MCF 10A (cell line): ENCODE results near the gene ICE1. TPM values are rescaled to one million over a fixed set of nuclear protein-coding genes. Genes with fewer than 3 reads are reported as not detected.

Experiments
- BruUV-seq: library from RNA; stranded (reverse); fragments of 400-500 nt; replicated peaks from 2 replicates; lab custom pipeline; 2021; lab: Mats Ljungman, UMichigan
- CTCF ChIA-PET: fragments of 300-600 bp; sonication (Branson Sonifier 250); formaldehyde crosslinking; extraction: SDS; loops from one replicate; lab custom pipeline; 2021; ENCODE audit warnings: antibody characterized with exemption, inconsistent platforms; lab: Yijun Ruan, JAX
- POLR2A ChIA-PET: fragments of 300-600, 350-650 bp; sonication (Branson Sonifier 250); formaldehyde crosslinking; extraction: SDS; loops from one replicate; lab custom pipeline; 2020; ENCODE audit warnings: antibody characterized with exemption, inconsistent platforms; lab: Yijun Ruan, JAX
- DNase-seq: peaks from one replicate; pipeline ENCODE4 v3.0.0-alpha.2; 2018; ENCODE audit not compliant: unreplicated experiment
- H3K27ac Mint-ChIP-seq: one replicate; pipeline ENCODE4 v1.8.0; 2022; ENCODE audit warnings: mild to moderate bottlenecking, low read depth, mixed read lengths; ENCODE audit not compliant: unreplicated experiment
- H3K27me3 Mint-ChIP-seq: one replicate; pipeline ENCODE4 v1.8.0; 2022; ENCODE audit warnings: mixed read lengths; ENCODE audit not compliant: insufficient read depth, unreplicated experiment
- H3K36me3 Mint-ChIP-seq: one replicate; pipeline ENCODE4 v1.8.0; 2022; ENCODE audit warnings: mild to moderate bottlenecking, moderate library complexity, mixed read lengths; ENCODE audit not compliant: insufficient read depth, unreplicated experiment
- H3K4me1 Mint-ChIP-seq: one replicate; pipeline ENCODE4 v1.8.0; 2022; ENCODE audit warnings: mixed read lengths; ENCODE audit not compliant: insufficient read depth, unreplicated experiment
- H3K4me3 Mint-ChIP-seq: one replicate; pipeline ENCODE4 v1.8.0; 2022; ENCODE audit warnings: mild to moderate bottlenecking, moderate library complexity, mixed read lengths; ENCODE audit not compliant: unreplicated experiment
- H3K9me3 Mint-ChIP-seq: one replicate; pipeline ENCODE4 v1.8.0; 2022; ENCODE audit warnings: mixed read lengths; ENCODE audit not compliant: unreplicated experiment
- CTCF ChIP-seq: fragments of 200-600 bp; IDR thresholded peaks from one replicate; pipeline ENCODE4 v1.8.0; 2022; ENCODE audit warnings: antibody characterized with exemption, mild to moderate bottlenecking; ENCODE audit not compliant: unreplicated experiment
- intact Hi-C: fragments of 100-400 bp; cut with micrococcal nuclease; formaldehyde crosslinking; loops from 2 replicates; pipeline ENCODE4 v1.14.1; 2022
- total RNA-seq: library from RNA; stranded (reverse); gene quantifications from 2 replicates; pipeline ENCODE4 v1.2.3, GENCODE V29; 2022

The ICE1 gene
- total RNA-seq, 1 experiment from 2014 or later = 28.4 TPM

GRCh38 chr5:5480481-5481111 lies 58.1 kb downstream of the ICE1 start:
- peaks cover 4% of the 10 kb centered on the region for H3K4me1 Mint-ChIP-seq
- CTCF ChIA-PET = interaction anchor here (0.6 to 0.9 kb wide), 2 partner anchors 8 to 11 kb away, joined by 3 read pairs; no protein-coding TSS in a partner anchor
- no peak for DNase-seq
- H3K27ac Mint-ChIP-seq = no peak overlapping the region
- no peaks in the 10 kb centered on the region for H3K27me3 Mint-ChIP-seq
- POLR2A ChIA-PET = no interaction called here
- H3K9me3 Mint-ChIP-seq = no peaks in the 10 kb centered on the region
- H3K36me3 Mint-ChIP-seq = peaks cover 33% of the 10 kb centered on the region
- TF ChIP-seq CTCF = no peak
- intact Hi-C loops = no loop called here
- no TSS peak for BruUV-seq
- no peak overlapping the region for H3K4me3 Mint-ChIP-seq

GRCh38 chr5:5481206-5481605 lies 58.7 kb downstream of the ICE1 start:
- TF ChIP-seq CTCF = no peak
- H3K4me3 Mint-ChIP-seq = no peak overlapping the region
- no peak for DNase-seq
- no TSS peak for BruUV-seq
- CTCF ChIA-PET = no interaction called here
- H3K4me1 Mint-ChIP-seq = peaks cover 4% of the 10 kb centered on the region
- peaks cover 27% of the 10 kb centered on the region for H3K36me3 Mint-ChIP-seq
- no peaks in the 10 kb centered on the region for H3K9me3 Mint-ChIP-seq
- no peaks in the 10 kb centered on the region for H3K27me3 Mint-ChIP-seq
- intact Hi-C loops = no loop called here
- H3K27ac Mint-ChIP-seq = no peak overlapping the region
- POLR2A ChIA-PET = no interaction called here

- Mint-ChIP-seq H3K27ac (no peak overlapping the region), H3K4me3 (no peak overlapping the region), H3K9me3 (no peaks in the 10 kb centered on the region), H3K36me3 (peaks cover 23% of the 10 kb centered on the region), H3K27me3 (no peaks in the 10 kb centered on the region), H3K4me1 (peaks cover 4% of the 10 kb centered on the region)
- POLR2A ChIA-PET = no interaction called here
- CTCF ChIA-PET = no interaction called here
- no TSS peak for BruUV-seq
- DNase-seq = no peak
- TF ChIP-seq CTCF = no peak
- intact Hi-C loops = no loop called here
These were observed 59.2 kb downstream of the ICE1 start for GRCh38 chr5:5481633-5482032.

GRCh38 chr5:5483350-5483749 lies 60.9 kb downstream of the ICE1 start:
- intact Hi-C loops = no loop called here
- H3K4me3 Mint-ChIP-seq = no peak overlapping the region
- DNase-seq = no peak
- no peaks in the 10 kb centered on the region for H3K9me3 Mint-ChIP-seq
- no TSS peak for BruUV-seq
- no peak overlapping the region for H3K27ac Mint-ChIP-seq
- CTCF ChIA-PET = interaction anchor here (0.7 to 1.2 kb wide), 5 partner anchors 8 to 1093 kb away, joined by 3 to 7 read pairs (median 4); no protein-coding TSS in a partner anchor
- TF ChIP-seq CTCF = no peak
- no peaks in the 10 kb centered on the region for H3K27me3 Mint-ChIP-seq
- POLR2A ChIA-PET = no interaction called here
- peaks cover 4% of the 10 kb centered on the region for H3K4me1 Mint-ChIP-seq
- peaks cover 16% of the 10 kb centered on the region for H3K36me3 Mint-ChIP-seq
